Right ventricle myocardium superior (tissue), 1 donor: ENCODE results near the gene TSHZ1. TPM values are rescaled to one million over a fixed set of nuclear protein-coding genes. Genes with fewer than 3 reads are reported as not detected.

Experiments used
- ATAC-seq: fragments of 200-7000 bp; cut with Tn5 transposase; one replicate; pipeline ENCODE4 v1.9.1; 2020; ENCODE audit warnings: mild to moderate bottlenecking; ENCODE audit not compliant: poor library complexity
- DNase-seq: peaks from one replicate; pipeline ENCODE4 v3.0.0-alpha.2; 2020
- intact Hi-C: fragments of 100-400 bp; cut with DNase I; formaldehyde crosslinking; loops from one replicate; pipeline ENCODE4 v1.11.2; 2022
- long read RNA-seq: library from polyadenylated mRNA; unstranded; transcript quantifications from one replicate; pipeline ENCODE4 v2.0.0, GENCODE V29; 2021
- total RNA-seq: library from RNA; stranded (reverse); fragmentation: NEBNext Ultra II Directional; extraction: Animal tissue kit (Norgen Biotek cat#: 25700); gene quantifications from one replicate; pipeline ENCODE4 v1.2.1, GENCODE V29; 2021
- donor health status: DM: no; HTN: yes; CAD: no; lungs with severe emphysema.

TSHZ1 gene
- total RNA-seq: 24.0 TPM
- long read RNA-seq, full-length matches to known transcripts: 29 of 29 reads
- long read RNA-seq, partial matches to known transcripts: 0 of 29 reads
- long read RNA-seq, other reads (novel, unspliced or antisense): 0 of 29 reads

- DNase-seq: no peak
- intact Hi-C loops: no loop called here
Observed at GRCh38 chr18:75210274-75211001, at the start of gene TSHZ1. Gene TSHZ1, plus strand, starts transcription at chr18:75210797. Its CDS starts 1,080 bp downstream, at chr18:75211877.

DNA sequence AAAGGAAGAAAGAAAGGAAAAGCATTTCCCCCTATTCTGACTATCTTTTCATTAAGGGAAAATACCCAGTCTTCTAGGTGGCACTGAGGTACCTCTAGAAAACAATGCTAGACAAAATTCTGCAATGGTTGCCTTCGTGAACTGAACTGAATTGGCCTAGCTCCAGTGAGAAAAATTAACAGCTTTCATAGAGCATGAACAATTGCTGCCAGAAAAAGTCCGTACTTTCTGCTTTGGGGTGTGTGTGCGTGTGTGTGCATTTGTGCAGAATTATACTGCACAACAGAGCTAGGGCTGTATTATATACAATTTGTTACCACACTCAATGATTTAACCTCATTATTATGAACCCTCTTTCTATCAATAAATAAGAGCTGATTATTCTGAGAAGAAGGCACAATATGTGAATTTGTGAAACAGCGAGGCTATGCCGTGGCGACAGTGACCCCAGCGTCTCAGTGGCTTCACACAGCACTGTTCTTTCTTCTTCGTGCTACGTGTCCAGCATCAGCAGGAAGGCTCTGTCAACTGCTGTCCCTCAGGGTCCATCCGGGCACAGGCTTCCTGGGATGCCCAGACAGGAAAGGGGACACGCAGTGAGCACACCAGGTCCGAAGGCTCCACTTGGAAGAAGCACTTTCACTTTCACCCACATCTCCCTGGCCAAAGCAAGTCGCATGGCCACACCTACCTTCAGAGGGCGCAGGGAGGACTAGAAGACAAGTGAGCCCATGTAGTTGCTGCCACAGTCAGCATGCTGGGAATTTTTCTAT, 49.2 kb upstream of the TSHZ1 start:
- DNase-seq (peak; percentile 53), ATAC-seq (peak; percentile 48)
- intact Hi-C loops: no loop called here

More at GRCh38 chr18:75210274-75211001, at the start of gene TSHZ1:
- ATAC-seq: peak; percentile 57

DNA sequence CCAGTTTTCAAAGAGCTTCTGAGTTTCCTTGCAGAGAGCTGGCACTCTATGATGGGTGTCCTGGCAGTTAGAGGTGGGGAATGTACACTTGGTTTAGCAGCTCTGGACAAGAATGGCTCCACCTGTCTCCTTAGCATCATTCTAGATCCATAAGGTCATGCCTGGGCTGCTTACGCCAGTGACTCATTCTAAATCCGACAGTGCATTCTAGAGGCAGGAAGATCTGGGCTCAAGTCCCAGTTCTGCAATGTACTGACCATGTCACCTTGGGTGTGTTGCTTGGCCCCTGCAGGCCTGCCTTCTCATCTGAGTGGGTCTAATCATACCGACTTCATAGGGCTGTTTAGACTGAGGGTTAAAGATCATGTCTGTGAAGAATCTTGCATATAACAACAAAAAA, 48.1 kb upstream of the TSHZ1 start:
- intact Hi-C loops: no loop called here
- no peak for DNase-seq
- ATAC-seq: peak; percentile 92

DNA sequence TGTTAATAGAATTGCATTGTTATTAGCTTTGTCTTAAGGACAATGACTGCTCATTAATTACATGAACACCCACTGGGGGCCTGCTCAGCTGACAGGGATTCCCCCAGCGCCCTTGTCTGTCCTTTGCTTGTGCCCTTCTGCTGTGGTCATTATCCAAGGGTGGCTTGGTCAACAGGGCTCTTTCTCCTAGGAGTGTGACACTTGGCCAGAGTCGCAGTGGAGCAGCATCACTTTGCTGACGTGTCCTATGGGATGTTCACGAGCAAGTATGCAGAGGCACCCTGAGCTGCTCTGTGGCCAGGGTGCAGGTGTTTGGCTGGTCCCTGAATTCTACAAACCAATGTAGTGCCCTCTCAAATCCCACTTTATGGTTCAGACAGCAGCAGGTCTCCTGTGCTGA, 47.6 kb upstream of the TSHZ1 start:
- ATAC-seq (no peak), DNase-seq (no peak)
- intact Hi-C loops: no loop called here

DNA sequence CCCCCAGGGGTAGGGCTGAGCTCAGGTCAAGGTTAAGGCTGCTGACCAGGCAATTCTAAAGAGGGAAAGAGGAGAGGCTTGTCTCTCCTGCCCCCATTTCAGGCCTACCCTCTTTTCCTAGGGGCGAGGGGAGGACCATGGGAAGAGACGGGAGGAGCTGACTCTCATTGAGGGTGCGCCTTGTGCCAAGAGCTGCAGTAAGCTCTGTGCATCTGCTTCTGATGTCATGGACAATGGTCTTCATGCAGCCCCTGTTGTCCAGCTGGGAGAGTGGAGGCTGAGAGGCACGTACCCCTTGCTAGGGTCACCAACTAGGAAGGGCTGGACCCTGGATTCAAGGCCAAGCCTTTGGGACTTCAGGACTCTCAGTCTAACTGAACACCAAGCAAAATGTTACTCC, 46.9 kb upstream of the TSHZ1 start:
- ATAC-seq (no peak), DNase-seq (no peak)
- intact Hi-C loops: no loop called here

- intact Hi-C loops: no loop called here
- DNase-seq (no peak), ATAC-seq (no peak)
Observed at GRCh38 chr18:75164479-75164878, 46.1 kb upstream of the TSHZ1 start.

GRCh38 chr18:75165926-75166325, 44.7 kb upstream of the TSHZ1 start:
- ATAC-seq: no peak
- no peak for DNase-seq
- intact Hi-C loops: no loop called here

GRCh38 chr18:75167137-75167536, 43.5 kb upstream of the TSHZ1 start:
- DNase-seq (no peak), ATAC-seq (no peak)
- intact Hi-C loops: no loop called here

GRCh38 chr18:75167759-75168618, 42.6 kb upstream of the TSHZ1 start:
- ATAC-seq: peak; percentile 47

DNA sequence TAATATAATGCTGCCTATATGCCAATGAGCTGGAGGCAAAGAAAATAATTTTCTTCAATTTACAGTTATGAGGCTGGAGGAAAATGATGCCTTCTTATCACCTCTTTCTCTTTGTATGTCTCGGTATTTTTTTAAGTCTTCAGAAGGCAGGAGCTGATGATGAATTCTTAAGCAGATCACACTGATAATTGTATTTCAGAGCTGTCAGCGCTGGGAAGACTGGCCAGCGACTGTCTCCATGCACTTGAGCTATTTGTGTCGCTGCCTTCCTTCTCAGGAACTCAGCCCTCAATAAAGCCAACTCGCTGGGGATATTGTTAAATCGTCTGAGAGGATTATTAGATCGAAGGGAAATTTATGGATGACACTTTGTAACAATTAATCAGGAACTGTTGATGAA, 42.0 kb upstream of the TSHZ1 start:
- ATAC-seq (peak; percentile 74), DNase-seq (no peak)
- intact Hi-C loops: no loop called here

More at GRCh38 chr18:75167759-75168618, 42.6 kb upstream of the TSHZ1 start:
- intact Hi-C loops: no loop called here
- peak; percentile 53 for DNase-seq

- DNase-seq (no peak), ATAC-seq (no peak)
- intact Hi-C loops: no loop called here
Observed at GRCh38 chr18:75169411-75169810, 41.2 kb upstream of the TSHZ1 start.

- intact Hi-C loops: no loop called here
- DNase-seq: peak; percentile 70
- peak; percentile 13 for ATAC-seq
Observed at GRCh38 chr18:75170022-75170789, 40.4 kb upstream of the TSHZ1 start.

GRCh38 chr18:75170916-75171315, 39.7 kb upstream of the TSHZ1 start:
- no peak for DNase-seq

DNA sequence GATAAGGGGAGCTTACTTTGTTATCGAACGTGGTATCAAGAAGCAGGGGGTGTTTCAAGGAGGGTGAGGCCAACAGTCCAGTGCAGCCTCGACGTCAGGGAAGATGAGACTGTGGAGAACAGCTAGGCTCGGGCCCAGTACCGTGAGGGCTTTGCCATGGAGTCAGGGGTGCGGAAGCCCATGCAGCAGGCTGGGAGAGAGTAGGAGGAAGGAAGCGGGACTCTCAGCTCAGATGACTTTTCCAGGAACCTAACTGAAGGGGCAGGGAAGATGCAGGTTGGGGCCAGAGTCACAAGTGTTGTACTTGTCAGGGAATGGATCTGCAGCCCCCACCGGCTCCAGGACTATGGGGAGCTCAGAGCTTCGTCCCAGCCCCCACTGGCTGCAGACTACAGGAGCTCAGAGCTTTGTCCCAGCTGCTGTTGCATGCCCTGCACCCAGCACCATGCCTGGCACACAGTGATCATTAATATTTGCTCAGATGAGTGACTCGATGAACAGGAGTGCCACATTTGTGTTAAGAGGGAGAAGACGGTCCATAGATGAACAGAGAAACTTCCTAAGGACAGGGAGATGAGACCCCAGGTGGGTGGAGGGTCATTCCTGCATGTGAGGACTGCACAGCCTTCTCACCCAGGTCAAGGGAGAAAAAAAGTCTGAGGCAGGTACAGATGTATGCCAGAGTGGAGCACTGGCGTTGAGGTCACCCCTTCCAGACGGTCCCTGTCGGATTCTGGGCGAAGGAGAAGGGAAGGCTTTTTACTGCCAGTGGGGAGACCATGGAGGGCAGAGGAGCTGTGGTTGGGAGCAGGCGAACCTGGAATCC, 38.1 kb upstream of the TSHZ1 start:
- DNase-seq: no peak
- intact Hi-C loops: no loop called here

More at GRCh38 chr18:75170916-75171315, 39.7 kb upstream of the TSHZ1 start:
- no peak for ATAC-seq
- intact Hi-C loops: no loop called here

GRCh38 chr18:75173125-75173432, 37.5 kb upstream of the TSHZ1 start:
- DNase-seq (no peak), ATAC-seq (no peak)
- intact Hi-C loops: no loop called here

More for the DNA sequence above, 38.1 kb upstream of the TSHZ1 start:
- ATAC-seq: no peak

DNA sequence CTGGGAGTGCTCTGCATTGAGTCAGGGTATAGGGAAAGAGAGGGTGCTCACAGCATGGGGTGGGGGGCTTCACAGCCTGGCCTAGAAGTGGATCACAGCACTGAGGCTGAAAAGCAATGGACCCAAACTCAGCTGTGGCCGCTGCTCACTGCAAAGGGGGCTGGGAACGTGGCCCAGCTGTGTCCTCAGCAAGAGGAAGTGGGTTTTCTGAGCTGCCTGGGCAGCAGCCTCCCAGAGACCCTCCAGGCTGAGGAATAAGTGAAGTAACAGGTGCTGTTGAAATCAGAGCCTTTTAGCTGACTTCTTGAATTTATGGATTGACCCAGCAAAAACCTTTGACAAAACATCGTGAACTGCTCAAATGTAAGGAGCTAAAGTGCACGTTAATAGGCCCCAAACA, 36.9 kb upstream of the TSHZ1 start:
- DNase-seq (no peak), ATAC-seq (no peak)
- intact Hi-C loops: no loop called here

DNA sequence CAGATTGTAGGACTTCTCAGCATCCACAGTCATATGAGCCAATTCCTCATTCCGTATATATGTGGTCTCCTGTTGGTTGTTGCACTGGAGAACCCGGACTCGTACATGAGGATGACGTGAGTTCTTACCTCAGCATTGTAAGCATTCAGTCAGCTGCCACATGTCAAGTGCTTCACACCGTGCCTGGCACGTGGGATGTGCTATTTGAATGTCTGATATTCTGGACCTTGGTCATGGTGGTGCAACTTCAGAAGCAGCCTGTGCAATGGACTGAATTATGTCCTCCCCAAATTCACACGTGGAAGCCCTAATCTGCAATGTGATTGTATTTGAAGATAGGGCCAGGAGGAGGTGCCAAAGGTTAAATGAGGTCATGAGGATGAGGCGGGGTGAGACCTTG, 33.7 kb upstream of the TSHZ1 start:
- DNase-seq: no peak
- no peak for ATAC-seq
- intact Hi-C loops: no loop called here

GRCh38 chr18:75178376-75178775, 32.2 kb upstream of the TSHZ1 start:
- intact Hi-C loops: no loop called here
- ATAC-seq (no peak), DNase-seq (no peak)
